Spleen (tissue), 11 donors: ENCODE results near the gene ANKRD28. TPM values are rescaled to one million over a fixed set of nuclear protein-coding genes. Genes with fewer than 3 reads are reported as not detected.

ENCODE experiments used
- DNase-seq: peaks from one replicate; pipeline ENCODE4 v3.0.0-alpha.2; 2020
- H3K27ac ChIP-seq, 8 donors: fragments of 200-600 bp; sonication (generic) in 7 of 8; 1 replicate in 4 of 8; 2 replicates in 4 of 8; pipeline versions ENCODE4 v1.5.0 to v1.8.0; 2016 to 2021; ENCODE audit warnings: inconsistent platforms in 4 of 8, mild to moderate bottlenecking in 4 of 8, moderate library complexity in 1 of 8
- H3K27me3 ChIP-seq, 7 donors: fragments of 200-600 bp; sonication (generic) in 6 of 7; replicated peaks in 1 of 7; 1 replicate in 4 of 7; 2 replicates in 3 of 7; pipeline versions ENCODE4 v1.5.0 to v1.8.0; 2016 to 2021; ENCODE audit warnings: inconsistent platforms in 3 of 7, mild to moderate bottlenecking in 1 of 7
- H3K36me3 ChIP-seq, 6 donors: fragments of 200-600 bp; sonication (generic) in 5 of 6; 1 replicate in 4 of 6; 2 replicates in 2 of 6; pipeline versions ENCODE4 v1.5.0 to v1.8.0; 2016 to 2021; ENCODE audit warnings: inconsistent platforms in 2 of 6
- H3K4me1 ChIP-seq, 6 donors: fragments of 200-600 bp; sonication (generic) in 5 of 6; 1 replicate in 3 of 6; 2 replicates in 3 of 6; pipeline versions ENCODE4 v1.5.0 to v1.8.0; 2016 to 2021; ENCODE audit warnings: inconsistent platforms in 3 of 6
- H3K4me3 ChIP-seq, 8 donors: fragments of 200-600 bp; sonication (generic) in 7 of 8; 1 replicate in 4 of 8; 2 replicates in 4 of 8; pipeline versions ENCODE4 v1.5.0 to v1.8.0; 2016 to 2021; ENCODE audit warnings: inconsistent platforms in 4 of 8, mild to moderate bottlenecking in 4 of 8, moderate library complexity in 2 of 8
- H3K9me3 ChIP-seq, 8 donors: fragments of 200-600 bp; sonication (generic) in 7 of 8; 1 replicate in 4 of 8; 2 replicates in 4 of 8; pipeline versions ENCODE4 v1.5.0 to v1.8.0; 2016 to 2021; ENCODE audit warnings: inconsistent platforms in 4 of 8
- CTCF ChIP-seq, 11 experiments: fragments of 200-600 bp in 7 of 11; fragments of 450-650 bp in 4 of 11; sonication (generic) in 4 of 11; IDR thresholded peaks in 8 of 11; conservative IDR thresholded peaks in 3 of 11; 1 replicate in 7 of 11; 2 replicates in 4 of 11; pipeline versions ENCODE4 v1.4.0 to v1.8.0; 2016 to 2021; ENCODE audit warnings: antibody characterized with exemption in 11 of 11, inconsistent platforms in 4 of 11, mild to moderate bottlenecking in 1 of 11
- POLR2A ChIP-seq, 3 donors: fragments of 450-650 bp; IDR thresholded peaks; one replicate each; pipeline ENCODE4 v1.5.1; 2017; ENCODE audit warnings: antibody characterized with exemption in 3 of 3, mild to moderate bottlenecking in 1 of 3
- POLR2AphosphoS5 ChIP-seq, 3 donors: sonication (generic); formaldehyde crosslinking; IDR thresholded peaks; one replicate each; pipeline ENCODE4 v1.5.1; 2017; ENCODE audit warnings: antibody characterized with exemption in 3 of 3
- WGBS, 5 donors: extraction: QIAGEN DNeasy Blood & Tissue Kit in 3 of 5; methylation state at CpG; one replicate each; pipeline versions ENCODE4 v1.1.5 to v1.1.7; 2013 to 2018; 5-methylcytosine and 5-hydroxymethylcytosine counted together
- intact Hi-C: fragments of 100-400 bp; cut with DNase I; formaldehyde crosslinking; loops from one replicate; pipeline ENCODE4 v1.15.0; 2023; ENCODE audit warnings: low total_unique reads
- polyA plus RNA-seq, 3 donors: library from polyadenylated mRNA; stranded (reverse); fragments of 200-250 nt; gene quantifications; one replicate each; pipeline ENCODE4 v1.2.1, GENCODE V29; 2013
- total RNA-seq, 7 donors: library from RNA; depleted of rRNA in 3 of 7; stranded (reverse); fragments of >200 nt in 3 of 7; fragmentation: NEBNext Ultra II Directional in 4 of 7; extraction: Animal tissue kit (Norgen Biotek cat#: 25700) in 4 of 7; gene quantifications; one replicate each; pipeline versions ENCODE4 v1.1.0 to v1.2.1, GENCODE V29; 2016 to 2021
- donor health status: healthy with polysubstance abuse.
- donor health status: DM: no; HTN: no; CAD: no; lungs with moderate emphysema.
- donor health status: DM: no; HTN: no; CAD: no.
- donor health status: Bipolar disorder and iron deficiency.
- donor health status: healthy.
- donor health status: DM: no; HTN: no; CAD: no.
- donor health status: DM: yes; HTN: yes; CAD: no.

The ANKRD28 gene
- total and polyA plus RNA-seq, 10 donors = 5.3 to 68.6 (median 42.2) TPM

GRCh38 chr3:15800780-15801179, 3.0 kb upstream of the ANKRD28 start:
- Histone ChIP-seq H3K27me3 (no peaks in the 10 kb centered on the region), H3K36me3 (no peaks in the 10 kb centered on the region), H3K4me3 (no peak overlapping the region), H3K27ac (peak overlapping the region in 4 of 8 donors; percentile 12 to 71 (median 33)), H3K4me1 (peaks cover 13 to 87% (median 65%) of the 10 kb centered on the region in 6 donors), H3K9me3 (no peaks in the 10 kb centered on the region)
- intact Hi-C loops = no loop called here
- DNase-seq = no peak
- TF ChIP-seq CTCF (IDR thresholded peaks at IDR 0.05 in 8 of 11, conservative IDR thresholded peaks at IDR 0.05 in 3 of 11) (no peak), POLR2AphosphoS5 (IDR thresholded peaks at IDR 0.05) (no peak), POLR2A (IDR thresholded peaks at IDR 0.05) (no peak)

GRCh38 chr3:15800327-15800726, 2.5 kb upstream of the ANKRD28 start:
- no peak overlapping the region for H3K4me3 ChIP-seq
- no peaks in the 10 kb centered on the region for H3K9me3 ChIP-seq
- intact Hi-C loops = no loop called here
- no peak for DNase-seq
- H3K27ac ChIP-seq = peak overlapping the region in 4 of 8 donors; percentile 12 to 71 (median 33)
- no peaks in the 10 kb centered on the region for H3K27me3 ChIP-seq
- TF ChIP-seq POLR2AphosphoS5 (IDR thresholded peaks at IDR 0.05) (no peak), POLR2A (IDR thresholded peaks at IDR 0.05) (no peak)
- H3K4me1 ChIP-seq = peaks cover 13 to 87% (median 65%) of the 10 kb centered on the region in 6 donors
- H3K36me3 ChIP-seq = no peaks in the 10 kb centered on the region

GRCh38 chr3:15798533-15799245, 910 bp upstream of the ANKRD28 start:
- intact Hi-C loops = no loop called here
- DNase-seq = no peak
- Histone ChIP-seq H3K27me3 (no peaks in the 10 kb centered on the region), H3K4me1 (peaks cover 13 to 91% (median 73%) of the 10 kb centered on the region in 6 donors), H3K4me3 (peak overlapping the region in 1 of 8 donors; percentile 64), H3K36me3 (peaks cover 0 to 3% (median 0%) of the 10 kb centered on the region in 6 donors), H3K9me3 (no peaks in the 10 kb centered on the region), H3K27ac (peak overlapping the region in 7 of 8 donors; percentile 76 to 89 (median 86))
- WGBS, 5 donors = 33 to 52% (median 45%) methylated on average over 2 of the region's 2 CpGs
- TF ChIP-seq POLR2AphosphoS5 (IDR thresholded peaks at IDR 0.05) (no peak), CTCF (IDR thresholded peaks at IDR 0.05 in 8 of 11, conservative IDR thresholded peaks at IDR 0.05 in 3 of 11) (no peak), POLR2A (IDR thresholded peaks at IDR 0.05) (no peak)

GRCh38 chr3:15796771-15797641, 773 bp downstream of the ANKRD28 start:
- no peak for DNase-seq
- no peaks in the 10 kb centered on the region for H3K27me3 ChIP-seq
- peak overlapping the region; percentile 1 to 64 (median 20) for H3K4me3 ChIP-seq
- no peak for TF ChIP-seq CTCF (IDR thresholded peaks at IDR 0.05 in 8 of 11, conservative IDR thresholded peaks at IDR 0.05 in 3 of 11)
- TF ChIP-seq POLR2AphosphoS5 (IDR thresholded peaks at IDR 0.05) = no peak
- no peak for TF ChIP-seq POLR2A (IDR thresholded peaks at IDR 0.05)
- intact Hi-C loops = no loop called here
- H3K36me3 ChIP-seq = peaks cover 0 to 8% (median 0%) of the 10 kb centered on the region in 6 donors
- peak overlapping the region; percentile 38 to 89 (median 84) for H3K27ac ChIP-seq
- peaks cover 13 to 91% (median 78%) of the 10 kb centered on the region in 6 donors for H3K4me1 ChIP-seq
- WGBS, 5 donors = 9 to 15% (median 12%) methylated on average over 5 of the region's 5 CpGs
- H3K9me3 ChIP-seq = no peaks in the 10 kb centered on the region
